Pancreas (tissue), 10 donors: Measurements from ENCODE around the gene BRD9. TPM values are rescaled to one million over a fixed set of nuclear protein-coding genes. Genes with fewer than 3 reads are reported as not detected.
"Not testable (repeated sequence)": the region's sequence is repeated elsewhere in the genome, so short reads cannot be mapped to it uniquely, and the experiment has no call there.

Source experiments
- ATAC-seq, 4 donors: fragments of 200-7000 bp; cut with Tn5 transposase; one replicate each; pipeline versions ENCODE4 v1.8.0 to v1.9.1; 2020; ENCODE audit warnings: mild to moderate bottlenecking in 4 of 4, moderate library complexity in 4 of 4
- DNase-seq, 6 donors: peaks; one replicate each; pipeline ENCODE4 v3.0.0-alpha.2; 2020
- FAIRE-seq: peaks from 2 replicates; lab custom pipeline; 2012; peaks lifted over from hg19 to GRCh38; lab: Jason Lieb, UNC
- H3K27ac ChIP-seq, 4 donors: fragments of 200-600 bp; sonication (generic); 1 replicate in 3 of 4; 2 replicates in 1 of 4; pipeline versions ENCODE4 v1.5.0 to v1.8.0; 2020
- H3K27me3 ChIP-seq, 4 donors: fragments of 200-600 bp; one replicate each; pipeline ENCODE4 v1.8.0; 2021
- H3K36me3 ChIP-seq, 3 donors: fragments of 200-600 bp; sonication (generic) in 1 of 3; one replicate each; pipeline versions ENCODE4 v1.5.0 to v1.8.0; 2020 to 2021
- H3K4me1 ChIP-seq, 3 donors: fragments of 200-600 bp; one replicate each; pipeline ENCODE4 v1.8.0; 2021
- H3K4me3 ChIP-seq, 4 donors: fragments of 200-600 bp; sonication (generic) in 2 of 4; one replicate each; pipeline versions ENCODE4 v1.5.0 to v1.8.0; 2020 to 2021
- H3K9me3 ChIP-seq, 4 donors: fragments of 200-600 bp; one replicate each; pipeline ENCODE4 v1.8.0; 2021
- WGBS, 2 donors: extraction: QIAGEN DNeasy Blood & Tissue Kit; methylation state at CpG; one replicate each; pipeline ENCODE4 v1.1.7; 2013; 5-methylcytosine and 5-hydroxymethylcytosine counted together
- intact Hi-C, 3 donors: fragments of 100-400 bp; cut with DNase I; formaldehyde crosslinking; loops; one replicate each; pipeline versions ENCODE4 v1.11.1 to v1.14.2; 2022
- polyA plus RNA-seq, 2 donors: library from polyadenylated mRNA; stranded (reverse); fragments of 200-250 nt; gene quantifications; one replicate each; pipeline ENCODE4 v1.2.3, GENCODE V29; 2013
- total RNA-seq, 6 donors: library from RNA; stranded (reverse); fragmentation: NEBNext Ultra II Directional in 4 of 6; extraction: Animal tissue kit (Norgen Biotek cat#: 25700) in 4 of 6; gene quantifications; one replicate each; pipeline versions ENCODE4 v1.2.1 to v1.2.4, GENCODE V29; 2021 to 2023
- TF ChIP-seq, protein P1 (sequence below), 4 donors: fragments of 200-600 bp; sonication (generic) in 3 of 4; IDR thresholded peaks; one replicate each; pipeline versions ENCODE4 v1.5.0 to v1.8.0; 2021; ENCODE audit warnings: antibody characterized with exemption in 4 of 4
- donor health status: healthy with polysubstance abuse.
- donor health status: DM: no; HTN: no; CAD: no; lungs with moderate emphysema.
- donor health status: DM: no; HTN: no; CAD: no.
- donor health status: control.
- donor health status: control.
- donor health status: Bipolar disorder and iron deficiency.
- donor health status: DM: yes; HTN: yes; CAD: no.
- donor health status: DM: no; HTN: no; CAD: no.
- donor health status: DM: no; HTN: no; CAD: no.
- donor health status: DM: yes; HTN: yes; CAD: no.

Gene BRD9
- total and polyA plus RNA-seq, 8 donors: 11.3 to 38.5 (median 17.5) TPM

DNA sequence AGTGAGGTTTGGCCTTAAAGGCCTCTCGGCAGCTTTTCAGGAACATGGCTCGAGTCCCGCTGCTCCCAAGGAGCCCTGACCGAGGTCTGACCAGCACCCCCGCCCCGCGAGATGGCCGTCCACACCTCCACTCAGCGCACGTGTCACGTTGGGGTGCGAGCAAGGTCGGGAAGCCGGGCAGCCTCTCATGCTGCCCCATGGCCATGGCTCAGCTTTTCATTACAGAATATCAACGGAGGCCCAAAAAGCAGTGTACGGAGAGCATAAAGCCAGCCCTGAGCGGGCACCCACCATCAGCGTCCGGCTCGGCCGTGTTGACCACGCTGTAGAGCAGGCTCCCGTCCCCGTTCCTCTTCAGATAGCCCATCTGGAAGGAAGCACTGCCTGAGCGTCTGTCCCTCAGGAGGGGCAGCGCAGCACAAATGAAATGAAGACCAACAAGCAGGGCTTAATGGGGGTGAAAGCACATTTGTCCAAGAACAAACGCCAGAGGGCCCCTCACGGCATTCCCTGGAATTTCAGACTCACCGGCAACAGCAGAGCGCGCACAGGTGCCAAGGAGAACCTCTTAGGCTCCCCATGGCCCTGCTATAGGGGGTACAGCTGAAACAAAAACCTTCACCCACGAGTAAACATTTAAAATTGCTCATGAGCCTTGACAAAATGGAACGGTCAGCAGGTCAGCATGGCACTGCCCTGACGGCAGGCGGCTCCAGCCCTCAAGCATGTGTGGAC, 11.6 kb downstream of the BRD9 start:
- no peak for ATAC-seq

DNA sequence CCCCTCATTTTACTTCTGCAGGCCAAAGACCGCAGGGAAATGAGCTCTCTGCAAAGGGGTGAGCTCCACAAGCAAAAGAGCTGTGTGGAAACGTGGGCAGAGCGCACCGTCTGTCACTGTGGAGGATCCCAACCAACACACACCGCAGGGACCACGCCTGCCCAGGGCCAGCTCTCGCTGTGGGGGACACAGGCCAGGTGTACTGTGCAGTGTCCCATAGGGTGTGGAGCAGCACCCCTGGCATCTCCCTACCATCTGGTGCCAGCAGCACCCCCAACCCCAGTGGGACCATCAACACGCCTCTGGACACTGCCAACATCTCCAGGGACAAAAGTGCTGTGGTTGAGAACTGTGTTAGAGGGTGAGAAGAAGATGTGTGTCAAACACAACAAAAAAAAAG, 13.9 kb downstream of the BRD9 start:
- no CpG with 5 or more reads among the region's 8 CpGs for WGBS, 2 donors
- H3K27ac ChIP-seq, FAIRE-seq, intact Hi-C loops, H3K9me3 ChIP-seq, ATAC-seq, H3K4me3 ChIP-seq, H3K27me3 ChIP-seq, H3K4me1 ChIP-seq, DNase-seq: not testable (repeated sequence)
- H3K36me3 ChIP-seq: peaks cover 2 to 42% (median 12%) of the 10 kb centered on the region in 3 donors

More for the DNA sequence above, 11.6 kb downstream of the BRD9 start:
- Histone ChIP-seq H3K9me3 (no peaks in the 10 kb centered on the region), H3K27ac (no peak overlapping the region), H3K4me3 (no peak overlapping the region), H3K4me1 (no peaks in the 10 kb centered on the region), H3K27me3 (no peaks in the 10 kb centered on the region), H3K36me3 (peaks cover 6 to 56% (median 19%) of the 10 kb centered on the region in 3 donors)
- DNase-seq: peak in 1 of 6 donors; percentile 41
- intact Hi-C loops: no loop called here
- 94 to 95% methylated on average over 35 of the region's 35 CpGs for WGBS, 2 donors
- TF ChIP-seq, protein P1, sequence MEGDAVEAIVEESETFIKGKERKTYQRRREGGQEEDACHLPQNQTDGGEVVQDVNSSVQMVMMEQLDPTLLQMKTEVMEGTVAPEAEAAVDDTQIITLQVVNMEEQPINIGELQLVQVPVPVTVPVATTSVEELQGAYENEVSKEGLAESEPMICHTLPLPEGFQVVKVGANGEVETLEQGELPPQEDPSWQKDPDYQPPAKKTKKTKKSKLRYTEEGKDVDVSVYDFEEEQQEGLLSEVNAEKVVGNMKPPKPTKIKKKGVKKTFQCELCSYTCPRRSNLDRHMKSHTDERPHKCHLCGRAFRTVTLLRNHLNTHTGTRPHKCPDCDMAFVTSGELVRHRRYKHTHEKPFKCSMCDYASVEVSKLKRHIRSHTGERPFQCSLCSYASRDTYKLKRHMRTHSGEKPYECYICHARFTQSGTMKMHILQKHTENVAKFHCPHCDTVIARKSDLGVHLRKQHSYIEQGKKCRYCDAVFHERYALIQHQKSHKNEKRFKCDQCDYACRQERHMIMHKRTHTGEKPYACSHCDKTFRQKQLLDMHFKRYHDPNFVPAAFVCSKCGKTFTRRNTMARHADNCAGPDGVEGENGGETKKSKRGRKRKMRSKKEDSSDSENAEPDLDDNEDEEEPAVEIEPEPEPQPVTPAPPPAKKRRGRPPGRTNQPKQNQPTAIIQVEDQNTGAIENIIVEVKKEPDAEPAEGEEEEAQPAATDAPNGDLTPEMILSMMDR (IDR thresholded peaks at IDR 0.05): no peak
- no peak for FAIRE-seq

DNA sequence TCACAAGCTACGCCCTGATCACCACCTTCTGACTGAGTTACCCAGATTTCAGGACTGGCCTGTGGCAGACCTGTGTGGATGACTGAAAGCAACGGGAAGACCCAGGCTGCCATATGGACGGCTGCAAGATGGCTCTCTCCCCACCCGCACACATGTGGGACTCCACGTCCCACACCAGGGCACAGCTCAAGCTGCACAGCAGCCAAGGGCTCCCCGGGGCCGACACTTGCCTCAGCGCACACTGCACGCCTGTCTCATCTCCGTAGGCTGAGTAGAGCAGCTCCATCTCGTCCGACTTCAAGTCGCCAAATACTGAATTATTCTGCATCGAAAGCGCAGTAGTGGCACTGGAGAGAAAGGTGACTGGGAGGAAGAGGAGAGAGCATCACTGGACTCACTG, 14.5 kb downstream of the BRD9 start:
- WGBS, 2 donors: 94 to 98% methylated on average over 15 of the region's 15 CpGs
- H3K27me3 ChIP-seq: no peaks in the 10 kb centered on the region
- intact Hi-C loops: no loop called here

DNA sequence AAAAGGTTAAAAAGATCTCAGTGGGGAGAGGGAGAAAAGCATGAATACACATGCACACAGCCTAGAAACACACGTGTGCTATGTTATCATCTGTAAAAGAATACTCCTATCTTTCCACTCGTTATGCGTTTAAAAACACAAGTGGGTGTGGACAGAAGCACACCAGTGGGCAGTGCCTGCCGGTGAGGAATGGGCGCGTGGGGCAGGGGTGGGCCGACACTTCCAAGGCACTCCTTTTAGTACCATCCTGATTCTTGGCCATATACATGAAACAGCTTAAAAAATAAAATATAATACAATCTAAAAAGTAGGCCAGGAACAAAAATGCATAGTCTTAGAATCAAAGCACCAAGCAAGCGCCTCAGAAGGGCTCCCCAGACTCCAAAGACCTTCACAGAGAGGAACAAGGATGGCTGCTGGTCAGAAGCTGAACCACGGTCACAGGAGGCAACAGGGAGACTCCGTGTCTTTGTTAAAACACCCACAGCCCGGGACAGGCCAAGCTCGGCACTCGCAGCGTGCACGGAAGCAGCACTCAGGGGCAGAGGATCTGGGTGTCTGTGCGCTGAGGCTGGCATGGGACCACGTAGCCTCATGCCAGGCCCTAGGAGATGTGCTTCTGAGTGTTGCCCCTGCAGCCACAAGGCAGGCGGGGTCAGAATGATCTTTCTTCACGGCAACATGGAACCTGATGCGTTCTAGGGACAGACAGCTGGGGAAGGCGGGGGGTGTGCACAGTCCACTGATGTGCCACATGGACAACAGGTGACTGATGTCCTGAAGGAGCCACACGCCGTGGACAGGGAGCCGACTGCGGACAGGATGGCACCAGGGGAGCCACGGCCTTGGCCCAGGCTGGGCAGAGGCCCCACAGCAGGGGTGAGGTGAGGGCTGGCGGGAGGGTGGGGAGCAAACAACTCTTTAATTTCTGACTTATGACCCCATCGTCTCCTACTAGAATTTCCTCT, 15.9 kb downstream of the BRD9 start:
- ATAC-seq (no peak), DNase-seq (peak in 1 of 6 donors; percentile 45), FAIRE-seq (no peak)
- intact Hi-C loops: no loop called here
- H3K4me1 ChIP-seq: no peaks in the 10 kb centered on the region
- no peaks in the 10 kb centered on the region for H3K9me3 ChIP-seq
- no peaks in the 10 kb centered on the region for H3K27me3 ChIP-seq
- H3K4me3 ChIP-seq: no peak overlapping the region
- 91 to 93% methylated on average over 28 of the region's 28 CpGs for WGBS, 2 donors
- no peak overlapping the region for H3K27ac ChIP-seq
- H3K36me3 ChIP-seq: peaks cover 2 to 43% (median 15%) of the 10 kb centered on the region in 3 donors
- TF ChIP-seq, protein P1 (IDR thresholded peaks at IDR 0.05): no peak

More for the DNA sequence above, 14.5 kb downstream of the BRD9 start:
- Histone ChIP-seq H3K9me3 (no peaks in the 10 kb centered on the region), H3K4me3 (no peak overlapping the region), H3K4me1 (no peaks in the 10 kb centered on the region), H3K27ac (no peak overlapping the region), H3K36me3 (peaks cover 2 to 38% (median 9%) of the 10 kb centered on the region in 3 donors)
- ATAC-seq: no peak
- FAIRE-seq: no peak
- DNase-seq: no peak
- TF ChIP-seq, protein P1 (IDR thresholded peaks at IDR 0.05): no peak

DNA sequence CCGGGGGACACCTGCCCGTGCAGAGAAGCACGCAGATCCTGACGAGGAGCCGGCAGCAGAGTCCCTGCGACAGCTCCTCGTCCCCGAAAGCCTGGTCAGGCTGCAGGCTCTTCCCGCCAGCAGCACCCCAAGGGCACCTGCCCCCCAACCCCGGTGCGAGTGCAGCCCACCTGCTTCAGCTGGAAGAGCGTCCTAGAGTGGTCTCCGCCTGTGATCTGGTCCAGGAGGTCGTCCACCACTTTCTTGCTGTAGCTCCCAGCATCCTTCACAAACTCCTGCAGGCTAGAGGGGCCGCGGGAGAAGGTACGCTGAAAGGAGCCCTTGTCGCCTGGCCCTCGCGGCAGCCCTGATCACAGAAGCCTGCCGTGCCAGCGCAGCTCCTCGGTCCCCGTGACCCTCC, 16.7 kb downstream of the BRD9 start:
- Histone ChIP-seq H3K9me3 (no peaks in the 10 kb centered on the region), H3K4me1 (no peaks in the 10 kb centered on the region), H3K4me3 (no peak overlapping the region), H3K27me3 (no peaks in the 10 kb centered on the region), H3K27ac (no peak overlapping the region), H3K36me3 (peaks cover 2 to 46% (median 10%) of the 10 kb centered on the region in 3 donors)
- no peak for FAIRE-seq
- WGBS, 2 donors: 95% methylated on average over 24 of the region's 24 CpGs
- ATAC-seq: no peak
- intact Hi-C loops: no loop called here
- TF ChIP-seq, protein P1 (IDR thresholded peaks at IDR 0.05): no peak
- peak in 1 of 6 donors; percentile 40 for DNase-seq
